Measurements from ENCODE around the gene MRPL22. TPM values are rescaled to one million over a fixed set of nuclear protein-coding genes. Genes with fewer than 3 reads are reported as not detected.
"Not testable (repeated sequence)": the region's sequence is repeated elsewhere in the genome, so short reads cannot be mapped to it uniquely, and the experiment has no call there.

The MRPL22 gene
- polyA plus RNA-seq, 1 of the 3 experiments (the other 2 are of a cell fraction): 50.7 TPM

DNA sequence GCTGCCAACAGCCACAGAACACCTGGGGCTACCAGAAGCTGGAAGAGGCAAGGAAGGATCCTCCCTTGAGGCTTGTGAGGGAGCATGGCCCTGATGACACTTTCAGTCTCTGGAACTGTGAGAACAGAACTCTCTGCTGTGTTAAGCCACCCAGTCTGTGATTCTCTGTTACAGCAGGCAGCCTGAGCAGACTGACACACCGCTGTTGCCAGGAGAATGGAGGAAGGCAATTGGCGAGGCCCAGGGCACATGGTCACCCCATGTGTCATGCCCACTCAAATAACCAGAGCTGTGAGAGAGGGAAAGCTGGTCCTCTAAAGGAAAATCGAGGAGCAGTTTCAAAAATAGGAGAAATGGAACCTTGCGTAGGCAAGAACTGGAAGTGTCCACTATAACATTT is 60.6 kb downstream of the MRPL22 start:
- CTCF ChIA-PET: interaction anchor here (0.8 to 1.1 kb wide), 2 partner anchors 16 to 29 kb away, joined by 3 read pairs; no protein-coding TSS in a partner anchor
- H3K9me3 ChIP-seq: no peaks in the 10 kb centered on the region
- no peak overlapping the region for H2AFZ ChIP-seq (ENCODE audit: low read depth)

DNA sequence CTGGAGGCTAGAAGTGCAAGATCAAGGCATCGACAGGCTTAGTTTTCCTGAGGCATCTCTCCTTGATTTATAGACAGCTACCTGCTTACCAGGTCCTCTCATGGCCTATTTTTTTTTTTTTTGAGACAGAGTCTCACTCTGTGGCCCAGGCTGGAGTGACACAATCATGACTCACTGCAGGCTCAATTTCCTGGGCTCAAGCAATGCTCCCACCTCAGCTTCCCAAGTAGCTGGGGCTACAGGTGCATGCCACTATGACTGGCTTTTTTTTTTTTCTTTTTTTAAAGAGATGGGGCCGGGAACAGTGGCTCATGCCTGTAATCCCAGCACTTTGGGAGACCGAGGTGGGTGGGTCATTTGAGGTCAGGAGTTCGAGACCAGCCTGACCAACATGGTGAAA is 61.8 kb downstream of the MRPL22 start:
- H3K4me2 ChIP-seq; H4K20me1 ChIP-seq (ENCODE audit: insufficient read depth); H3F3A ChIP-seq (replicated peaks; ENCODE audit: insufficient read depth); H3K9me3 ChIP-seq; H3K9me2 ChIP-seq; H3K4me3 ChIP-seq (ENCODE audit: low read depth in 2 of 2, low read length in 1 of 2); H3K4me1 ChIP-seq (ENCODE audit: control insufficient read depth in 1 of 2, insufficient read depth in 2 of 2, low read depth in 1 of 2, low read length in 1 of 2); H3K79me2 ChIP-seq (ENCODE audit: insufficient read depth); H2AFZ ChIP-seq (ENCODE audit: low read depth); H3K9ac ChIP-seq; H3K27ac ChIP-seq (ENCODE audit: low read depth in 2 of 2, low read length in 1 of 2); H3K27me3 ChIP-seq (ENCODE audit: insufficient read depth); DNase-seq; POLR2A ChIA-PET; H3K36me3 ChIP-seq (replicated peaks in 1 of 2; ENCODE audit: control insufficient read depth in 1 of 2, insufficient read depth in 2 of 2, low read length in 1 of 2): not testable (repeated sequence)
- 30% methylated on average over 4 of the region's 4 CpGs for WGBS (ENCODE audit: low lambda C conversion rate)
- CTCF ChIA-PET: interaction anchor here (1.1 kb wide), 1 partner anchor 30 kb away, joined by 3 read pairs; no protein-coding TSS in a partner anchor

More for the DNA sequence above, 60.6 kb downstream of the MRPL22 start:
- H3K4me1 ChIP-seq (ENCODE audit: control insufficient read depth in 1 of 2, insufficient read depth in 2 of 2, low read depth in 1 of 2, low read length in 1 of 2): no peaks in the 10 kb centered on the region
- no peaks in the 10 kb centered on the region for H3K27me3 ChIP-seq (ENCODE audit: insufficient read depth)
- no peaks in the 10 kb centered on the region for H3F3A ChIP-seq (replicated peaks; ENCODE audit: insufficient read depth)
- no peak overlapping the region for H3K27ac ChIP-seq (ENCODE audit: low read depth in 2 of 2, low read length in 1 of 2)
- no peak overlapping the region for H3K4me3 ChIP-seq (ENCODE audit: low read depth in 2 of 2, low read length in 1 of 2)
- 54% methylated on average over 4 of the region's 4 CpGs for WGBS (ENCODE audit: low lambda C conversion rate)
- TF ChIP-seq, protein P1, sequence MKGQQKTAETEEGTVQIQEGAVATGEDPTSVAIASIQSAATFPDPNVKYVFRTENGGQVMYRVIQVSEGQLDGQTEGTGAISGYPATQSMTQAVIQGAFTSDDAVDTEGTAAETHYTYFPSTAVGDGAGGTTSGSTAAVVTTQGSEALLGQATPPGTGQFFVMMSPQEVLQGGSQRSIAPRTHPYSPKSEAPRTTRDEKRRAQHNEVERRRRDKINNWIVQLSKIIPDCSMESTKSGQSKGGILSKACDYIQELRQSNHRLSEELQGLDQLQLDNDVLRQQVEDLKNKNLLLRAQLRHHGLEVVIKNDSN (IDR thresholded peaks at IDR 0.05; ENCODE audit: borderline replicate concordance, low read depth): no peak
- TF ChIP-seq RAD21 (IDR thresholded peaks at IDR 0.05; ENCODE audit: low read length) (no peak), FOXM1 (IDR thresholded peaks at IDR 0.05; ENCODE audit: low read depth) (no peak), FOXJ3 (CRISPR knock-in tag; IDR thresholded peaks at IDR 0.05) (no peak), FOSL2 (IDR thresholded peaks at IDR 0.05; ENCODE audit: borderline replicate concordance, low read depth) (no peak), GATA2 (CRISPR knock-in tag; IDR thresholded peaks at IDR 0.05) (no peak), TEAD4 (IDR thresholded peaks at IDR 0.05; ENCODE audit: borderline replicate concordance, insufficient read depth) (no peak), CHD2 (IDR thresholded peaks at IDR 0.05; ENCODE audit: low read length, partially characterized antibody) (no peak), JUND (IDR thresholded peaks at IDR 0.05) (no peak), NRF1 (IDR thresholded peaks at IDR 0.05; ENCODE audit: low read depth, low read length) (no peak), MEF2A (IDR thresholded peaks at IDR 0.05; ENCODE audit: borderline replicate concordance, low read depth) (no peak), TAF1 (IDR thresholded peaks at IDR 0.05; ENCODE audit: borderline replicate concordance, low read depth, low read length) (no peak), EZH2phosphoT487 (IDR thresholded peaks at IDR 0.05; ENCODE audit: borderline replicate concordance, low read depth) (no peak), YY1 (IDR thresholded peaks at IDR 0.05; ENCODE audit: low read depth) (no peak), RCOR1 (IDR thresholded peaks at IDR 0.05; ENCODE audit: low read length) (no peak), EP300 (IDR thresholded peaks at IDR 0.05; ENCODE audit: borderline replicate concordance in 1 of 2, low read depth in 1 of 2, low read length in 1 of 2) (no peak)
- TF ChIP-seq, protein P2, sequence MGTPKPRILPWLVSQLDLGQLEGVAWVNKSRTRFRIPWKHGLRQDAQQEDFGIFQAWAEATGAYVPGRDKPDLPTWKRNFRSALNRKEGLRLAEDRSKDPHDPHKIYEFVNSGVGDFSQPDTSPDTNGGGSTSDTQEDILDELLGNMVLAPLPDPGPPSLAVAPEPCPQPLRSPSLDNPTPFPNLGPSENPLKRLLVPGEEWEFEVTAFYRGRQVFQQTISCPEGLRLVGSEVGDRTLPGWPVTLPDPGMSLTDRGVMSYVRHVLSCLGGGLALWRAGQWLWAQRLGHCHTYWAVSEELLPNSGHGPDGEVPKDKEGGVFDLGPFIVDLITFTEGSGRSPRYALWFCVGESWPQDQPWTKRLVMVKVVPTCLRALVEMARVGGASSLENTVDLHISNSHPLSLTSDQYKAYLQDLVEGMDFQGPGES (IDR thresholded peaks at IDR 0.05; ENCODE audit: low read depth, low read length): no peak
- TF ChIP-seq, protein P3, sequence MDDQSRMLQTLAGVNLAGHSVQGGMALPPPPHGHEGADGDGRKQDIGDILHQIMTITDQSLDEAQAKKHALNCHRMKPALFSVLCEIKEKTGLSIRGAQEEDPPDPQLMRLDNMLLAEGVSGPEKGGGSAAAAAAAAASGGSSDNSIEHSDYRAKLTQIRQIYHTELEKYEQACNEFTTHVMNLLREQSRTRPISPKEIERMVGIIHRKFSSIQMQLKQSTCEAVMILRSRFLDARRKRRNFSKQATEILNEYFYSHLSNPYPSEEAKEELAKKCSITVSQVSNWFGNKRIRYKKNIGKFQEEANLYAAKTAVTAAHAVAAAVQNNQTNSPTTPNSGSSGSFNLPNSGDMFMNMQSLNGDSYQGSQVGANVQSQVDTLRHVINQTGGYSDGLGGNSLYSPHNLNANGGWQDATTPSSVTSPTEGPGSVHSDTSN (IDR thresholded peaks at IDR 0.05): no peak
- TF ChIP-seq, protein P4, sequence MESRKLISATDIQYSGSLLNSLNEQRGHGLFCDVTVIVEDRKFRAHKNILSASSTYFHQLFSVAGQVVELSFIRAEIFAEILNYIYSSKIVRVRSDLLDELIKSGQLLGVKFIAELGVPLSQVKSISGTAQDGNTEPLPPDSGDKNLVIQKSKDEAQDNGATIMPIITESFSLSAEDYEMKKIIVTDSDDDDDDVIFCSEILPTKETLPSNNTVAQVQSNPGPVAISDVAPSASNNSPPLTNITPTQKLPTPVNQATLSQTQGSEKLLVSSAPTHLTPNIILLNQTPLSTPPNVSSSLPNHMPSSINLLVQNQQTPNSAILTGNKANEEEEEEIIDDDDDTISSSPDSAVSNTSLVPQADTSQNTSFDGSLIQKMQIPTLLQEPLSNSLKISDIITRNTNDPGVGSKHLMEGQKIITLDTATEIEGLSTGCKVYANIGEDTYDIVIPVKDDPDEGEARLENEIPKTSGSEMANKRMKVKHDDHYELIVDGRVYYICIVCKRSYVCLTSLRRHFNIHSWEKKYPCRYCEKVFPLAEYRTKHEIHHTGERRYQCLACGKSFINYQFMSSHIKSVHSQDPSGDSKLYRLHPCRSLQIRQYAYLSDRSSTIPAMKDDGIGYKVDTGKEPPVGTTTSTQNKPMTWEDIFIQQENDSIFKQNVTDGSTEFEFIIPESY (IDR thresholded peaks at IDR 0.05; ENCODE audit: borderline replicate concordance, low read depth): no peak
- H3K9ac ChIP-seq: no peak overlapping the region
- no peaks in the 10 kb centered on the region for H3K36me3 ChIP-seq (replicated peaks in 1 of 2; ENCODE audit: control insufficient read depth in 1 of 2, insufficient read depth in 2 of 2, low read length in 1 of 2)
- H3K4me2 ChIP-seq: no peak overlapping the region
- POLR2A ChIA-PET: no interaction called here
- no peaks in the 10 kb centered on the region for H3K9me2 ChIP-seq
- no peaks in the 10 kb centered on the region for H3K79me2 ChIP-seq (ENCODE audit: insufficient read depth)
- no peak for DNase-seq
- no peaks in the 10 kb centered on the region for H4K20me1 ChIP-seq (ENCODE audit: insufficient read depth)
